HG03039 (cell line): Measurements from ENCODE around the gene PRODH.
"Not testable (repeated sequence)": the region's sequence is repeated elsewhere in the genome, so short reads cannot be mapped to it uniquely, and the experiment has no call there.

ENCODE experiments used
- ATAC-seq: cut with Tn5 transposase; IDR thresholded peaks from one replicate; pipeline ENCODE4 v1.9.1; 2021; ENCODE audit warnings: mild to moderate bottlenecking, moderate library complexity; ENCODE audit not compliant: unreplicated experiment

Gene PRODH

GRCh38 chr22:18968011-18968749 lies 32.1 kb upstream of the PRODH start:
- ATAC-seq, result no peak

GRCh38 chr22:18967391-18968010 lies 31.4 kb upstream of the PRODH start:
- ATAC-seq, result not testable (repeated sequence)

- ATAC-seq, result no peak
Measured at GRCh38 chr22:18966748-18967147, 30.7 kb upstream of the PRODH start.

GRCh38 chr22:18965526-18966421 lies 29.7 kb upstream of the PRODH start:
- no peak for ATAC-seq

- ATAC-seq, result not testable (repeated sequence)
Measured at GRCh38 chr22:18964501-18965265, 28.6 kb upstream of the PRODH start.

GRCh38 chr22:18964051-18964450 lies 28.0 kb upstream of the PRODH start:
- not testable (repeated sequence) for ATAC-seq

GRCh38 chr22:18962308-18962635 lies 26.2 kb upstream of the PRODH start:
- ATAC-seq, result no peak

GRCh38 chr22:18961632-18962307 lies 25.7 kb upstream of the PRODH start:
- ATAC-seq, result not testable (repeated sequence)

- not testable (repeated sequence) for ATAC-seq
Measured at GRCh38 chr22:18961201-18961600, 25.1 kb upstream of the PRODH start.

- ATAC-seq, result not testable (repeated sequence)
Measured at GRCh38 chr22:18960166-18960820, 24.2 kb upstream of the PRODH start.

- not testable (repeated sequence) for ATAC-seq
Measured at GRCh38 chr22:18959741-18960140, 23.6 kb upstream of the PRODH start.

- not testable (repeated sequence) for ATAC-seq
Measured at GRCh38 chr22:18959266-18959665, 23.2 kb upstream of the PRODH start.

GRCh38 chr22:18958738-18959137 lies 22.6 kb upstream of the PRODH start:
- ATAC-seq, result not testable (repeated sequence)

- not testable (repeated sequence) for ATAC-seq
Measured at GRCh38 chr22:18958321-18958705, 22.2 kb upstream of the PRODH start.

GRCh38 chr22:18957621-18958320 lies 21.7 kb upstream of the PRODH start:
- not testable (repeated sequence) for ATAC-seq

- not testable (repeated sequence) for ATAC-seq
Measured at GRCh38 chr22:18956956-18957355, 20.9 kb upstream of the PRODH start.

GRCh38 chr22:18956121-18956895 lies 20.2 kb upstream of the PRODH start:
- not testable (repeated sequence) for ATAC-seq

- ATAC-seq, result no peak
Measured at GRCh38 chr22:18955696-18956095, 19.6 kb upstream of the PRODH start.
